K562 (cell line): ENCODE data around the gene ANKS1A. TPM values are rescaled to one million over a fixed set of nuclear protein-coding genes. Genes with fewer than 3 reads are reported as not detected.

Source experiments
- ATAC-seq: fragments of 200-7000 bp; cut with Tn5 transposase; 3 replicates; pipeline ENCODE4 v1.9.1; 2020; ENCODE audit warnings: moderate library complexity
- BruUV-seq: library from RNA; stranded (reverse); fragments of 400-500 nt; replicated peaks from 2 replicates; lab custom pipeline; 2021; lab: Mats Ljungman, UMichigan
- CTCF ChIA-PET: fragments of 300-600 bp; formaldehyde crosslinking; extraction: SDS; loops from one replicate; lab custom pipeline; 2021; ENCODE audit warnings: low intra/inter-chr PET ratio; lab: Yijun Ruan, JAX
- POLR2A ChIA-PET: fragments of 300-600, 350-650 bp; sonication (Branson Sonifier 250); formaldehyde crosslinking; extraction: SDS; loops from one replicate; lab custom pipeline; 2021; ENCODE audit warnings: antibody characterized with exemption, inconsistent platforms; lab: Yijun Ruan, JAX
- DNase-seq, 4 experiments: peaks; one replicate each; pipeline versions ENCODE4 v3.0.0 to v3.0.0-alpha.2; 2011 to 2018; ENCODE audit warnings: low spot score in 3 of 4, mixed read lengths in 3 of 4; ENCODE audit errors: extremely low read depth in 1 of 4
- FAIRE-seq: peaks from 2 replicates; lab custom pipeline; 2011; peaks lifted over from hg19 to GRCh38; lab: Jason Lieb, UNC
- H2AFZ ChIP-seq: 2 replicates; pipeline ENCODE4 v1.6.0; 2011; ENCODE audit warnings: low read depth, low read length, control low read depth, inconsistent platforms
- H3K27ac ChIP-seq: fragments of 200-600 bp; 3 replicates; pipeline ENCODE4 v1.8.0; 2011; ENCODE audit warnings: low read depth, mild to moderate bottlenecking, control low read depth, inconsistent platforms, low read length, moderate library complexity, mixed read lengths; ENCODE audit errors: extremely low read depth
- H3K27me3 ChIP-seq, 2 experiments: fragments of 300-600 bp in 1 of 2; 2 replicates in 1 of 2; 3 replicates in 1 of 2; pipeline versions ENCODE4 v1.6.0 to v1.8.0; 2011; ENCODE audit warnings: inconsistent platforms in 2 of 2, low read length in 2 of 2, mild to moderate bottlenecking in 1 of 2, mixed read lengths in 1 of 2, moderate library complexity in 1 of 2; ENCODE audit not compliant: control insufficient read depth in 2 of 2, insufficient read depth in 2 of 2
- H3K36me3 ChIP-seq: fragments of 300-600 bp; 3 replicates; pipeline ENCODE4 v1.8.0; 2011; ENCODE audit warnings: mild to moderate bottlenecking, low read length, inconsistent platforms; ENCODE audit not compliant: control insufficient read depth, insufficient read depth
- H3K4me1 ChIP-seq, 2 experiments: fragments of 200-600 bp in 1 of 2; replicated peaks in 1 of 2; 2 replicates in 1 of 2; 3 replicates in 1 of 2; pipeline versions ENCODE4 v1.5.1 to v1.8.0; 2011; ENCODE audit warnings: inconsistent platforms in 2 of 2, low read length in 2 of 2, mild to moderate bottlenecking in 1 of 2, mixed read lengths in 1 of 2, moderate library complexity in 1 of 2; ENCODE audit not compliant: control insufficient read depth in 2 of 2, insufficient read depth in 2 of 2
- H3K4me2 ChIP-seq: 2 replicates; pipeline ENCODE4 v1.6.1; 2011; ENCODE audit warnings: low read length, control low read depth, inconsistent platforms, mixed read lengths; ENCODE audit not compliant: insufficient read depth
- H3K4me3 ChIP-seq: fragments of 200-600 bp; sonication (generic), shearing (Covaris generic); 2 replicates; pipeline ENCODE4 v1.5.1; 2016; ENCODE audit warnings: control low read depth, inconsistent platforms
- H3K79me2 ChIP-seq: fragments of 200-600 bp; 3 replicates; pipeline ENCODE4 v1.8.0; 2011; ENCODE audit warnings: low read length, inconsistent platforms; ENCODE audit not compliant: control insufficient read depth, insufficient read depth
- H3K9ac ChIP-seq, 2 experiments: 2 replicates each; pipeline versions ENCODE4 v1.6.0 to v1.6.1; 2011; ENCODE audit warnings: low read depth in 2 of 2, low read length in 2 of 2, control low read depth in 1 of 2, inconsistent platforms in 1 of 2, mild to moderate bottlenecking in 1 of 2, mixed read lengths in 1 of 2; ENCODE audit not compliant: insufficient read depth in 1 of 2
- H3K9me1 ChIP-seq: one replicate; pipeline ENCODE4 v1.6.0; 2011; ENCODE audit warnings: inconsistent platforms, mild to moderate bottlenecking, low read length, moderate library complexity; ENCODE audit not compliant: control insufficient read depth, insufficient read depth
- H3K9me3 ChIP-seq: replicated peaks from 2 replicates; pipeline ENCODE4 v1.5.1; 2011; ENCODE audit warnings: low read depth, low read length, inconsistent platforms; ENCODE audit not compliant: control insufficient read depth, insufficient read depth
- H4K20me1 ChIP-seq: replicated peaks from 2 replicates; pipeline ENCODE4 v1.6.1; 2011; ENCODE audit warnings: low read length, inconsistent platforms, mixed read lengths; ENCODE audit not compliant: control insufficient read depth, insufficient read depth
- ELF1 ChIP-seq: fragments of 200-800 bp; sonication (Bioruptor generic); IDR thresholded peaks from 2 replicates; pipeline ENCODE4 v1.6.1; 2016; ENCODE audit warnings: missing genetic modification characterization, missing compliant biosample characterization
- NFATC3 ChIP-seq: fragments of 450-650 bp; IDR thresholded peaks from 2 replicates; pipeline ENCODE4 v1.6.1; 2017; ENCODE audit warnings: mild to moderate bottlenecking
- TCF7 ChIP-seq: sonication (generic); IDR thresholded peaks from 2 replicates; pipeline ENCODE4 v1.6.1; 2016; ENCODE audit warnings: antibody characterized with exemption, borderline replicate concordance
- ZNF232 ChIP-seq: sonication (generic); formaldehyde crosslinking; IDR thresholded peaks from 2 replicates; pipeline ENCODE4 v1.8.0; 2022; ENCODE audit warnings: mild to moderate bottlenecking, missing genetic modification reagents
- WGBS: fragments of 100-300 bp; shearing (Covaris generic); methylation state at CpG from one replicate; pipeline ENCODE4 v1.1.6; 2016; ENCODE audit warnings: low coverage, mixed read lengths; ENCODE audit not compliant: insufficient coverage; ENCODE audit errors: missing lambda C conversion rate; 5-methylcytosine and 5-hydroxymethylcytosine counted together
- in situ Hi-C: fragments of 300-500 bp; cut with MboI; formaldehyde crosslinking; loops from 4 replicates; pipeline ENCODE4 v1.15.0; 2018; ENCODE audit warnings: inconsistent platforms, mixed read lengths
- intact Hi-C: fragments of 100-400 bp; cut with micrococcal nuclease; formaldehyde crosslinking; loops from 2 replicates; pipeline ENCODE4 v1.14.2; 2022
- polyA plus RNA-seq, 8 experiments: library from polyadenylated mRNA; depleted of rRNA in 4 of 8; stranded (reverse) in 5 of 8; unstranded in 3 of 8; fragments of >200 nt; fragmentation: Nextera tagmentation in 2 of 8; fragmentation: Illumina TruSeq in 1 of 8; extraction: Ambion mirVana in 2 of 8; extraction: Trizol in 1 of 8; gene quantifications; 2 replicates each; pipeline versions ENCODE4 v1.2.1 to v1.2.3, GENCODE V29; 2011 to 2014; ENCODE audit warnings: inconsistent platforms in 1 of 8, missing spikeins in 1 of 8
- total RNA-seq, 7 experiments: library from RNA; depleted of rRNA in 6 of 7; stranded (reverse); fragments of >200 nt in 6 of 7; fragmentation: Illumina TruSeq in 2 of 7; extraction: Trizol in 2 of 7; gene quantifications; 2 replicates each; pipeline versions ENCODE4 v1.2.1 to v1.2.3, GENCODE V29; 2011 to 2021; ENCODE audit warnings: low replicate concordance in 1 of 7

Gene ANKS1A
- total and polyA plus RNA-seq, 9 of the 15 experiments (the other 6 are each of a cell fraction or from before 2014, with no cell fraction given) = 1.1 to 13.8 (median 5.3) TPM

DNA sequence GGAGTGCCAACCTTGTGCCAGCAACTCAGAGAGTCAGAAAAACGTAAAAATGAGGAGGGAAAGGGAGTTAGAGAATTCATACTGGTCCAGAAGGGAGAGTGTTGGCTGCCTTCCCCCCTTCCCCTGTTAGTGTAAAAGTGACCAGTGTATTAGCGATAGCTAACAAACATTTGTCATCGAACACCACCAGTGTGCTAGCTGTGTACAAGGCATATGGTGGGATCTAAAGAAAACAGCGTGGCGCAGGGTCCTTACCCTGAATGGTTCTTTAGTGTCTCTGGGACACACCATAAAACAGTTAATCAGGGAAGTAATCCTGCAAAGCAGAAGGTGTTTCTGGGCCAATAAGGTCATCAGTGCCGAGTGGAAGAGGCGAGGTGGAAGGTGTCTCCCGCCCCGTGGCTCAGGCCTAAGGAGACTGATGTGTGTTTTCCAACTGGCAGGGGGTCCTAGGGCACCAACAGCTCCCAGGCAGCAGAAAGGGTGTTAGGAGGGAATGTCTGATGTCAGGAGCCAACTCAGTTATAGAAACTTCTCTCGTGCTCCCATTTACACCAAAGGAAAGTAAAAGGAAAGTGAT lies 160.2 kb downstream of the ANKS1A start:
- 71% methylated on average over 10 of the region's 10 CpGs for WGBS
- no peak overlapping the region for H2AFZ ChIP-seq
- FAIRE-seq (no peak), DNase-seq (no peak), ATAC-seq (no peak)
- intact Hi-C loops = no loop called here
- no peak overlapping the region for H3K27ac ChIP-seq
- CTCF ChIA-PET = no interaction called here
- BruUV-seq = no TSS peak
- H3K27me3 ChIP-seq = no peaks in the 10 kb centered on the region
- H3K4me2 ChIP-seq = no peak overlapping the region
- H3K9me1 ChIP-seq = no peaks in the 10 kb centered on the region
- TF ChIP-seq ZNF232 (CRISPR knock-in tag) (no peak), NFATC3 (no peak), ELF1 (no peak), TCF7 (no peak)
- in situ Hi-C loops = no loop called here
- no peaks in the 10 kb centered on the region for H3K9me3 ChIP-seq
- POLR2A ChIA-PET = interaction anchor here (0.5 to 1.7 kb wide), 4 partner anchors 10 to 30 kb away, joined by 3 to 5 read pairs (median 4); no protein-coding TSS in a partner anchor
- H3K4me3 ChIP-seq = no peak overlapping the region
- H3K36me3 ChIP-seq = no peaks in the 10 kb centered on the region
- no peak overlapping the region; a peak in 1 of 4 replicates for H3K9ac ChIP-seq
- peaks cover 8% of the 10 kb centered on the region; the same call in 1 of the 2 replicates for H4K20me1 ChIP-seq
- H3K4me1 ChIP-seq = peaks cover 0 to 5% of the 10 kb centered on the region in 2 experiments; a peak in 4 of 5 replicates
- H3K79me2 ChIP-seq = no peaks in the 10 kb centered on the region
